ENCODE data around the gene UMAD1.

DNA sequence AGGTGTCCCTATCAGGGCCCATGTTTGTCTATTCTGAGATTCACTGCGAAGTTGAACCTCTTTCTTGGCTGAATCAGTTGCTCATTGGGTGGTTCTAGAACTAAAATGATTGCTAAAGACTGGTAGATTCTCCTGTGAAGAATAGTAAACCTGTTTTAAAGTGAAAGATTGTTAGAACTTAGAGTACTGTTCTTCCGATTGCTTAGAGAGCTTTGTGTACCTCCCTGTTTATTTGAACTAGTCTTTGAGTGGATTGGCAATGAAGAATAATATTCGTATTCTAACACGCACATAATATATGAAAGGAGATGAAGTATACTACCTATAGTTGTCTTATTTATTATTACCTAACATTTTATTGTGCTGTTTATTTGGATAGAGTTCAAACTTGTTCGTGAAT is 202.7 kb downstream of the UMAD1 start:
- TF ChIP-seq, protein P1, sequence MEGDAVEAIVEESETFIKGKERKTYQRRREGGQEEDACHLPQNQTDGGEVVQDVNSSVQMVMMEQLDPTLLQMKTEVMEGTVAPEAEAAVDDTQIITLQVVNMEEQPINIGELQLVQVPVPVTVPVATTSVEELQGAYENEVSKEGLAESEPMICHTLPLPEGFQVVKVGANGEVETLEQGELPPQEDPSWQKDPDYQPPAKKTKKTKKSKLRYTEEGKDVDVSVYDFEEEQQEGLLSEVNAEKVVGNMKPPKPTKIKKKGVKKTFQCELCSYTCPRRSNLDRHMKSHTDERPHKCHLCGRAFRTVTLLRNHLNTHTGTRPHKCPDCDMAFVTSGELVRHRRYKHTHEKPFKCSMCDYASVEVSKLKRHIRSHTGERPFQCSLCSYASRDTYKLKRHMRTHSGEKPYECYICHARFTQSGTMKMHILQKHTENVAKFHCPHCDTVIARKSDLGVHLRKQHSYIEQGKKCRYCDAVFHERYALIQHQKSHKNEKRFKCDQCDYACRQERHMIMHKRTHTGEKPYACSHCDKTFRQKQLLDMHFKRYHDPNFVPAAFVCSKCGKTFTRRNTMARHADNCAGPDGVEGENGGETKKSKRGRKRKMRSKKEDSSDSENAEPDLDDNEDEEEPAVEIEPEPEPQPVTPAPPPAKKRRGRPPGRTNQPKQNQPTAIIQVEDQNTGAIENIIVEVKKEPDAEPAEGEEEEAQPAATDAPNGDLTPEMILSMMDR (IDR thresholded peaks at IDR 0.05; ENCODE audit: extremely low read depth in 1 of 2, insufficient read depth in 1 of 2, low read depth in 1 of 2, low read length in 2 of 2): no peak
- no peak for TF ChIP-seq POLR2A (IDR thresholded peaks at IDR 0.05; ENCODE audit: low read depth, low read length)
- TF ChIP-seq JUN (IDR thresholded peaks at IDR 0.05; ENCODE audit: borderline replicate concordance, insufficient read depth, insufficient read length, low read depth): no peak
- TF ChIP-seq MYC (IDR thresholded peaks at IDR 0.05; ENCODE audit: low read depth, low read length): no peak
